CD14-positive monocyte (primary cell): ENCODE measurements around the gene KLHDC8A. TPM values are rescaled to one million over a fixed set of nuclear protein-coding genes. Genes with fewer than 3 reads are reported as not detected.
"Not testable (repeated sequence)": the region's sequence is repeated elsewhere in the genome, so short reads cannot be mapped to it uniquely, and the experiment has no call there.

Experiments used
- DNase-seq, 3 donors: peaks; one replicate each; pipeline ENCODE4 v3.0.0-alpha.2; 2011 to 2022
- H2AFZ ChIP-seq: 2 replicates; pipeline ENCODE4 v1.6.0; 2012; ENCODE audit warnings: mild to moderate bottlenecking, low read depth, low read length, inconsistent platforms; ENCODE audit not compliant: insufficient read depth, poor library complexity, severe bottlenecking
- H3K27ac ChIP-seq, 2 donors: 1 replicate in 1 of 2; 2 replicates in 1 of 2; pipeline ENCODE4 v1.5.1; 2012 to 2013; ENCODE audit warnings: low read length in 2 of 2, control low read depth in 1 of 2, inconsistent platforms in 1 of 2, low read depth in 1 of 2, mild to moderate bottlenecking in 1 of 2
- H3K27me3 ChIP-seq, 2 donors: one replicate each; pipeline versions ENCODE4 v1.6.0 to v1.6.1; 2011 to 2013; ENCODE audit warnings: low read length in 2 of 2; ENCODE audit not compliant: control insufficient read depth in 2 of 2, insufficient read depth in 2 of 2
- H3K36me3 ChIP-seq, 2 donors: replicated peaks in 1 of 2; 1 replicate in 1 of 2; 2 replicates in 1 of 2; pipeline versions ENCODE4 v1.5.1 to v1.6.1; 2012 to 2013; ENCODE audit warnings: low read length in 2 of 2, control low read depth in 1 of 2, inconsistent platforms in 1 of 2, mild to moderate bottlenecking in 1 of 2; ENCODE audit not compliant: insufficient read depth in 2 of 2, control insufficient read depth in 1 of 2
- H3K4me1 ChIP-seq, 2 donors: 1 replicate in 1 of 2; 2 replicates in 1 of 2; pipeline versions ENCODE4 v1.5.1 to v1.6.1; 2012 to 2013; ENCODE audit warnings: low read length in 2 of 2, control low read depth in 1 of 2, inconsistent platforms in 1 of 2, mild to moderate bottlenecking in 1 of 2, moderate library complexity in 1 of 2; ENCODE audit not compliant: insufficient read depth in 2 of 2, control insufficient read depth in 1 of 2
- H3K4me2 ChIP-seq: replicated peaks from 2 replicates; pipeline ENCODE3; 2012; ENCODE audit warnings: low read length, moderate library complexity, mild to moderate bottlenecking; ENCODE audit not compliant: poor library complexity, severe bottlenecking; ENCODE audit errors: extremely low read depth
- H3K4me3 ChIP-seq, 3 experiments: fragments of 200-600 bp in 1 of 3; sonication (generic) in 1 of 3; replicated peaks in 1 of 3; 1 replicate in 2 of 3; 2 replicates in 1 of 3; pipeline ENCODE4 v1.5.1; 2011 to 2013; ENCODE audit warnings: low read length in 3 of 3, mild to moderate bottlenecking in 3 of 3, control low read depth in 2 of 3, low read depth in 2 of 3, inconsistent platforms in 1 of 3, moderate library complexity in 1 of 3
- H3K79me2 ChIP-seq: 2 replicates; pipeline ENCODE4 v1.6.0; 2012; ENCODE audit warnings: mild to moderate bottlenecking, control low read depth, inconsistent platforms, low read length, moderate library complexity; ENCODE audit not compliant: insufficient read depth
- H3K9ac ChIP-seq: 2 replicates; pipeline ENCODE4 v1.6.0; 2017; ENCODE audit warnings: low read length, mild to moderate bottlenecking; ENCODE audit not compliant: insufficient read depth, poor library complexity, severe bottlenecking
- H3K9me3 ChIP-seq, 2 donors: replicated peaks in 1 of 2; 1 replicate in 1 of 2; 2 replicates in 1 of 2; pipeline versions ENCODE4 v1.5.1 to v1.6.1; 2012 to 2013; ENCODE audit warnings: low read length in 2 of 2, control low read depth in 1 of 2; ENCODE audit not compliant: control insufficient read depth in 1 of 2, insufficient read depth in 1 of 2
- H4K20me1 ChIP-seq: 2 replicates; pipeline ENCODE4 v1.6.0; 2012; ENCODE audit warnings: mild to moderate bottlenecking, low read length, control low read depth, moderate library complexity; ENCODE audit not compliant: insufficient read depth
- H3K27ac Mint-ChIP-seq, 7 donors: one replicate each; pipeline ENCODE4 v1.8.0; 2020; ENCODE audit warnings: mild to moderate bottlenecking in 7 of 7, mixed read lengths in 7 of 7, moderate library complexity in 6 of 7, inconsistent platforms in 2 of 7
- H3K27me3 Mint-ChIP-seq, 3 donors: one replicate each; pipeline ENCODE4 v1.8.0; 2021 to 2022; ENCODE audit warnings: low read depth in 3 of 3, mild to moderate bottlenecking in 3 of 3, mixed read lengths in 3 of 3, moderate library complexity in 3 of 3, inconsistent platforms in 1 of 3
- H3K36me3 Mint-ChIP-seq, 2 donors: one replicate each; pipeline ENCODE4 v1.8.0; 2020; ENCODE audit warnings: mixed read lengths in 2 of 2, inconsistent platforms in 1 of 2, mild to moderate bottlenecking in 1 of 2
- H3K4me1 Mint-ChIP-seq: one replicate; pipeline ENCODE4 v1.8.0; 2020; ENCODE audit warnings: mild to moderate bottlenecking, mixed read lengths
- H3K4me3 Mint-ChIP-seq, 2 donors: one replicate each; pipeline ENCODE4 v1.8.0; 2020; ENCODE audit warnings: mild to moderate bottlenecking in 2 of 2, mixed read lengths in 2 of 2, moderate library complexity in 1 of 2
- H3K9me3 Mint-ChIP-seq, 7 donors: one replicate each; pipeline ENCODE4 v1.8.0; 2020 to 2022; ENCODE audit warnings: mixed read lengths in 7 of 7, mild to moderate bottlenecking in 6 of 7, moderate library complexity in 6 of 7, inconsistent platforms in 2 of 7
- WGBS: methylation state at CpG from one replicate; pipeline ENCODE4 v1.1.5; 2013; ENCODE audit warnings: missing lambda C conversion rate; ENCODE audit not compliant: insufficient coverage; 5-methylcytosine and 5-hydroxymethylcytosine counted together
- intact Hi-C, 2 donors: fragments of 100-400 bp; cut with micrococcal nuclease; formaldehyde crosslinking; loops; one replicate each; pipeline versions ENCODE4 v1.15.0 to v1.15.1; 2023
- polyA plus RNA-seq, 3 donors: library from polyadenylated mRNA; depleted of rRNA in 1 of 3; unstranded in 2 of 3; stranded (reverse) in 1 of 3; fragments of 300-500 nt in 2 of 3; fragments of >200 nt in 1 of 3; fragmentation: Illumina TruSeq in 2 of 3; gene quantifications; 1 replicate in 2 of 3; 2 replicates in 1 of 3; pipeline ENCODE4 v1.2.3, GENCODE V29; 2012 to 2021
- TF ChIP-seq, protein P1 (sequence below): fragments of 200-600 bp; IDR thresholded peaks from one replicate; pipeline ENCODE4 v1.8.0; 2022; ENCODE audit warnings: antibody characterized with exemption, mild to moderate bottlenecking

KLHDC8A gene
- polyA plus RNA-seq, 3 donors, result not detected

- H2AFZ ChIP-seq, result no peak overlapping the region
- Mint-ChIP-seq H3K36me3 (no peaks in the 10 kb centered on the region), H3K27ac (no peak overlapping the region), H3K27me3 (peaks cover 20 to 36% (median 26%) of the 10 kb centered on the region in 3 donors), H3K4me3 (no peak overlapping the region), H3K4me1 (no peaks in the 10 kb centered on the region), H3K9me3 (peaks cover 0 to 6% (median 2%) of the 10 kb centered on the region in 7 donors)
- H3K27me3 ChIP-seq, result peaks cover 6 to 8% of the 10 kb centered on the region in 2 donors
- no peaks in the 10 kb centered on the region for H4K20me1 ChIP-seq
- no peaks in the 10 kb centered on the region for H3K79me2 ChIP-seq
- TF ChIP-seq, protein P1, sequence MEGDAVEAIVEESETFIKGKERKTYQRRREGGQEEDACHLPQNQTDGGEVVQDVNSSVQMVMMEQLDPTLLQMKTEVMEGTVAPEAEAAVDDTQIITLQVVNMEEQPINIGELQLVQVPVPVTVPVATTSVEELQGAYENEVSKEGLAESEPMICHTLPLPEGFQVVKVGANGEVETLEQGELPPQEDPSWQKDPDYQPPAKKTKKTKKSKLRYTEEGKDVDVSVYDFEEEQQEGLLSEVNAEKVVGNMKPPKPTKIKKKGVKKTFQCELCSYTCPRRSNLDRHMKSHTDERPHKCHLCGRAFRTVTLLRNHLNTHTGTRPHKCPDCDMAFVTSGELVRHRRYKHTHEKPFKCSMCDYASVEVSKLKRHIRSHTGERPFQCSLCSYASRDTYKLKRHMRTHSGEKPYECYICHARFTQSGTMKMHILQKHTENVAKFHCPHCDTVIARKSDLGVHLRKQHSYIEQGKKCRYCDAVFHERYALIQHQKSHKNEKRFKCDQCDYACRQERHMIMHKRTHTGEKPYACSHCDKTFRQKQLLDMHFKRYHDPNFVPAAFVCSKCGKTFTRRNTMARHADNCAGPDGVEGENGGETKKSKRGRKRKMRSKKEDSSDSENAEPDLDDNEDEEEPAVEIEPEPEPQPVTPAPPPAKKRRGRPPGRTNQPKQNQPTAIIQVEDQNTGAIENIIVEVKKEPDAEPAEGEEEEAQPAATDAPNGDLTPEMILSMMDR, result no peak
- H3K9ac ChIP-seq, result no peak overlapping the region
- H3K9me3 ChIP-seq, result no peaks in the 10 kb centered on the region
- no peak overlapping the region for H3K4me3 ChIP-seq
- H3K4me1 ChIP-seq, result no peaks in the 10 kb centered on the region
- intact Hi-C loops, result no loop called here
- DNase-seq, result no peak
- H3K4me2 ChIP-seq, result no peak overlapping the region
- no peaks in the 10 kb centered on the region for H3K36me3 ChIP-seq
- H3K27ac ChIP-seq, result no peak overlapping the region
- 95% methylated on average over 4 of the region's 7 CpGs for WGBS
Observed at GRCh38 chr1:205391386-205391785, 34.7 kb upstream of the KLHDC8A start.

GRCh38 chr1:205387845-205388244 lies 31.1 kb upstream of the KLHDC8A start:
- Mint-ChIP-seq H3K4me1 (no peaks in the 10 kb centered on the region), H3K4me3 (no peak overlapping the region), H3K9me3 (peaks cover 0 to 2% (median 0%) of the 10 kb centered on the region in 7 donors), H3K27ac (peak overlapping the region in 1 of 7 donors; percentile 48), H3K27me3 (peaks cover 12 to 32% (median 22%) of the 10 kb centered on the region in 3 donors), H3K36me3 (no peaks in the 10 kb centered on the region)
- Histone ChIP-seq H3K4me1 (no peaks in the 10 kb centered on the region), H2AFZ (no peak overlapping the region), H3K4me3 (no peak overlapping the region), H3K36me3 (no peaks in the 10 kb centered on the region), H3K27ac (no peak overlapping the region), H3K4me2 (no peak overlapping the region), H3K79me2 (no peaks in the 10 kb centered on the region), H3K9me3 (no peaks in the 10 kb centered on the region), H4K20me1 (no peaks in the 10 kb centered on the region), H3K9ac (no peak overlapping the region), H3K27me3 (peaks cover 0 to 2% of the 10 kb centered on the region in 2 donors)
- TF ChIP-seq, protein P1, result no peak
- DNase-seq, result no peak
- WGBS, result no CpG with 5 or more reads among the region's 2 CpGs
- intact Hi-C loops, result no loop called here

DNA sequence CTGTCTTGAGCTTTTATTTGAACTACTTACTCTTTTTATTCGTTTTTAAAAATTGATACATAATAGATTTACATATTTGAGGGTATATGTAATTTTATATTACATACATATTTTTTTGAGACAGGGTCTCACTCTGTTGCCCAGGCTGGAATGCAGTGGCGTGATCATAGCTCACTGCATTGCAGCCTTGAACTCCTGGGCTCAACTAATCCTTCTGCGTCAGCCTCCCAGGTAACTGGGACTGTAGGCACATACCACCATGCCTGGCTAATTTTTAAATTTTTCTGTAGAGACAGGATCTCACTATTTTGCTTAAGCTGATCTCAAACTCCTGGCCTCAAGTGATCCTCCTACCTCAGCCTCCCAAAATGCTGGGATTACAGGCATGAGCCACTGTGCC lies 26.3 kb upstream of the KLHDC8A start:
- H3K4me1 Mint-ChIP-seq, H3K36me3 ChIP-seq, H4K20me1 ChIP-seq, DNase-seq, H3K9ac ChIP-seq, H3K36me3 Mint-ChIP-seq, H3K27me3 ChIP-seq, H2AFZ ChIP-seq, H3K27ac ChIP-seq, intact Hi-C loops, H3K79me2 ChIP-seq, H3K4me3 ChIP-seq, H3K27ac Mint-ChIP-seq, H3K9me3 ChIP-seq, H3K9me3 Mint-ChIP-seq, H3K4me3 Mint-ChIP-seq, H3K4me1 ChIP-seq, H3K4me2 ChIP-seq: not testable (repeated sequence)
- H3K27me3 Mint-ChIP-seq, result peaks cover 2 to 18% (median 8%) of the 10 kb centered on the region in 3 donors
- WGBS, result 100% methylated on average over 1 of the region's 3 CpGs
